ENCODE measurements around the gene COPS9. TPM values are rescaled to one million over a fixed set of nuclear protein-coding genes. Genes with fewer than 3 reads are reported as not detected.

The COPS9 gene
- total and polyA plus RNA-seq, 10 of the 15 experiments (the other 5 are each of a cell fraction or from before 2014, with no cell fraction given), result 80.8 to 419 (median 213) TPM

DNA sequence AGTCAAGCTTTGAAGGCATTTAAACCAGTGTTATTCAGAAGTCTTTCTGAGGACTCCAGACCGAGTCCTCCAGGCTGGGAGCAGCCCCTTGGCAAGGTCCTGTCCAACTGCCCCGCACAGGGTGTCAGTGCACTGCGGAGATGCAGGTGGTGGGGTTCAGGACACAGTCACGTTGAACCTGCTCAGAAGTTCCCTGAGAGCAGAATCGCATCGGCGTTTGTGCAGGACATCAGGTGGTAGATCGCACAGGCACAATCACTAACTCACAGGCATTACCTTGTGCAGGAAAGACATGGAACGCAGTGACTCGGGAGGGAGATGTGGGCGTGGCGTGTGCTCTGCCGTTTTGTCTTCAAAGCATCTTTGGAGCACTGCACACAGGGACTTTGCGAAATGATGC lies 10.4 kb downstream of the COPS9 start:
- ChIA-PET SMC1A (ENCODE audit: uncharacterized antibody, unreplicated experiment) (no interaction called here), RAD21 (ENCODE audit: unreplicated experiment) (no interaction called here), POLR2A (no interaction called here), CTCF (no interaction called here)
- in situ Hi-C loops (cut with MboI), result no loop called here
- 95% methylated on average over 14 of the region's 14 CpGs for WGBS (ENCODE audit: insufficient coverage, insufficient replicate concordance, low lambda C conversion rate, missing lambda C conversion rate)
- no peak for DNase-seq (ENCODE audit: low read depth, low spot score)
- Histone ChIP-seq H3K4me3 (no peak overlapping the region), H3K27ac (ENCODE audit: control insufficient read depth, insufficient read depth) (no peak overlapping the region), H3K4me1 (ENCODE audit: control insufficient read depth, insufficient read depth, low read length) (peaks cover 12% of the 10 kb centered on the region), H3K27me3 (replicated peaks in 1 of 2; ENCODE audit: control insufficient read depth in 2 of 2, insufficient read depth in 2 of 2, low read length in 1 of 2) (no peaks in the 10 kb centered on the region), H3K9ac (ENCODE audit: control insufficient read depth, insufficient read depth, low read length) (no peak overlapping the region), H4K20me1 (ENCODE audit: control insufficient read depth, insufficient read depth) (no peaks in the 10 kb centered on the region), H3K4me2 (ENCODE audit: control insufficient read depth, insufficient read depth) (no peak overlapping the region), H2AFZ (ENCODE audit: control insufficient read depth, low read depth, low read length) (no peak overlapping the region), H3K9me3 (replicated peaks; ENCODE audit: control insufficient read depth, insufficient read depth, low read length) (no peaks in the 10 kb centered on the region), H3K36me3 (ENCODE audit: control insufficient read depth in 2 of 2, insufficient read depth in 2 of 2, low read length in 1 of 2) (peaks cover 14 to 19% of the 10 kb centered on the region in 2 experiments), H3K79me2 (ENCODE audit: control insufficient read depth, insufficient read depth, low read length) (no peaks in the 10 kb centered on the region)
- FAIRE-seq, result no peak
- no peak for ATAC-seq
- intact Hi-C loops (cut with micrococcal nuclease; ENCODE audit: unreplicated experiment), result no loop called here
- no TSS peak for BruUV-seq (replicated peaks)
- TF ChIP-seq, protein P1, sequence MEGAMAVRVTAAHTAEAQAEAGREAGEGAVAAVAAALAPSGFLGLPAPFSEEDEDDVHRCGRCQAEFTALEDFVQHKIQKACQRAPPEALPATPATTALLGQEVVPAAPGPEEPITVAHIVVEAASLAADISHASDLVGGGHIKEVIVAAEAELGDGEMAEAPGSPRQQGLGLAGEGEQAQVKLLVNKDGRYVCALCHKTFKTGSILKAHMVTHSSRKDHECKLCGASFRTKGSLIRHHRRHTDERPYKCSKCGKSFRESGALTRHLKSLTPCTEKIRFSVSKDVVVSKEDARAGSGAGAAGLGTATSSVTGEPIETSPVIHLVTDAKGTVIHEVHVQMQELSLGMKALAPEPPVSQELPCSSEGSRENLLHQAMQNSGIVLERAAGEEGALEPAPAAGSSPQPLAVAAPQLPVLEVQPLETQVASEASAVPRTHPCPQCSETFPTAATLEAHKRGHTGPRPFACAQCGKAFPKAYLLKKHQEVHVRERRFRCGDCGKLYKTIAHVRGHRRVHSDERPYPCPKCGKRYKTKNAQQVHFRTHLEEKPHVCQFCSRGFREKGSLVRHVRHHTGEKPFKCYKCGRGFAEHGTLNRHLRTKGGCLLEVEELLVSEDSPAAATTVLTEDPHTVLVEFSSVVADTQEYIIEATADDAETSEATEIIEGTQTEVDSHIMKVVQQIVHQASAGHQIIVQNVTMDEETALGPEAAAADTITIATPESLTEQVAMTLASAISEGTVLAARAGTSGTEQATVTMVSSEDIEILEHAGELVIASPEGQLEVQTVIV (IDR thresholded peaks at IDR 0.05; ENCODE audit: borderline replicate concordance, partially characterized antibody), result no peak
- TF ChIP-seq RBBP5 (conservative IDR thresholded peaks at IDR 0.05) (no peak), KDM1A (IDR thresholded peaks at IDR 0.05; ENCODE audit: borderline replicate concordance) (no peak), SMARCA5 (IDR thresholded peaks at IDR 0.05) (no peak), EZH2 (IDR thresholded peaks at IDR 0.05; ENCODE audit: borderline replicate concordance, control insufficient read depth, low read depth, low read length) (no peak)
- TF ChIP-seq, protein P2, sequence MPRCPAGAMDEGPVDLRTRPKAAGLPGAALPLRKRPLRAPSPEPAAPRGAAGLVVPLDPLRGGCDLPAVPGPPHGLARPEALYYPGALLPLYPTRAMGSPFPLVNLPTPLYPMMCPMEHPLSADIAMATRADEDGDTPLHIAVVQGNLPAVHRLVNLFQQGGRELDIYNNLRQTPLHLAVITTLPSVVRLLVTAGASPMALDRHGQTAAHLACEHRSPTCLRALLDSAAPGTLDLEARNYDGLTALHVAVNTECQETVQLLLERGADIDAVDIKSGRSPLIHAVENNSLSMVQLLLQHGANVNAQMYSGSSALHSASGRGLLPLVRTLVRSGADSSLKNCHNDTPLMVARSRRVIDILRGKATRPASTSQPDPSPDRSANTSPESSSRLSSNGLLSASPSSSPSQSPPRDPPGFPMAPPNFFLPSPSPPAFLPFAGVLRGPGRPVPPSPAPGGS (IDR thresholded peaks at IDR 0.05; ENCODE audit: borderline replicate concordance, insufficient read depth, low read depth, low read length, poor library complexity, severe bottlenecking), result peak; percentile 49
- TF ChIP-seq, protein P3, sequence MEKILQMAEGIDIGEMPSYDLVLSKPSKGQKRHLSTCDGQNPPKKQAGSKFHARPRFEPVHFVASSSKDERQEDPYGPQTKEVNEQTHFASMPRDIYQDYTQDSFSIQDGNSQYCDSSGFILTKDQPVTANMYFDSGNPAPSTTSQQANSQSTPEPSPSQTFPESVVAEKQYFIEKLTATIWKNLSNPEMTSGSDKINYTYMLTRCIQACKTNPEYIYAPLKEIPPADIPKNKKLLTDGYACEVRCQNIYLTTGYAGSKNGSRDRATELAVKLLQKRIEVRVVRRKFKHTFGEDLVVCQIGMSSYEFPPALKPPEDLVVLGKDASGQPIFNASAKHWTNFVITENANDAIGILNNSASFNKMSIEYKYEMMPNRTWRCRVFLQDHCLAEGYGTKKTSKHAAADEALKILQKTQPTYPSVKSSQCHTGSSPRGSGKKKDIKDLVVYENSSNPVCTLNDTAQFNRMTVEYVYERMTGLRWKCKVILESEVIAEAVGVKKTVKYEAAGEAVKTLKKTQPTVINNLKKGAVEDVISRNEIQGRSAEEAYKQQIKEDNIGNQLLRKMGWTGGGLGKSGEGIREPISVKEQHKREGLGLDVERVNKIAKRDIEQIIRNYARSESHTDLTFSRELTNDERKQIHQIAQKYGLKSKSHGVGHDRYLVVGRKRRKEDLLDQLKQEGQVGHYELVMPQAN (conservative IDR thresholded peaks at IDR 0.05), result no peak
- TF ChIP-seq, protein P4, sequence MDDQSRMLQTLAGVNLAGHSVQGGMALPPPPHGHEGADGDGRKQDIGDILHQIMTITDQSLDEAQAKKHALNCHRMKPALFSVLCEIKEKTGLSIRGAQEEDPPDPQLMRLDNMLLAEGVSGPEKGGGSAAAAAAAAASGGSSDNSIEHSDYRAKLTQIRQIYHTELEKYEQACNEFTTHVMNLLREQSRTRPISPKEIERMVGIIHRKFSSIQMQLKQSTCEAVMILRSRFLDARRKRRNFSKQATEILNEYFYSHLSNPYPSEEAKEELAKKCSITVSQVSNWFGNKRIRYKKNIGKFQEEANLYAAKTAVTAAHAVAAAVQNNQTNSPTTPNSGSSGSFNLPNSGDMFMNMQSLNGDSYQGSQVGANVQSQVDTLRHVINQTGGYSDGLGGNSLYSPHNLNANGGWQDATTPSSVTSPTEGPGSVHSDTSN (IDR thresholded peaks at IDR 0.05; ENCODE audit: insufficient replicate concordance, low read depth, low read length), result peak; percentile 27
